ENCODE results near the gene DIP2B. TPM values are rescaled to one million over a fixed set of nuclear protein-coding genes. Genes with fewer than 3 reads are reported as not detected.

DIP2B gene
- total and polyA plus RNA-seq, 9 donors: 7.2 to 33.3 (median 19.2) TPM

DNA sequence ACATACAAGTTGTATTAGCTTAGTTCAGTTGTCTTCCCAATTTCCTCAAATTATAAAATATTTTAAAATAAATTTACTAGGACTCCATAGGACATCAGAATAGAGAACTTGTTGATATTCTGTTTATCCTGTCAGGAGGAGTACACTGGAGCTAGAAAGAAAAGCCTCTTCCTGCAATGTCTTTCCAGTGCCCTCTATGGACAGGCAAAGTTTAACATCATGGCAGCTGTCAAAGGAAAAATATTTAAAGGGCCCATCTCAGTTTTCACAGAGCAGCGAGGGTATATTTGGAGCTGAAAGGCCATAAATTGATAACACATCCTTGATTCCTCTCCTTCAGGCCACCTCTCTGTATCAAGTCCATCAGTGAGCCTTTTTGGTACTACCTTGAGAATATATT lies 19.0 kb downstream of the DIP2B start:
- intact Hi-C loops (cut with DNase I): no loop called here
- 95 to 100% (median 97%) methylated on average over 1 of the region's 1 CpG for WGBS, 3 donors
- H3K36me3 ChIP-seq: no peaks in the 10 kb centered on the region
- H3K27me3 ChIP-seq: no peaks in the 10 kb centered on the region
- no peak overlapping the region for H3K4me3 ChIP-seq
- H3K27ac ChIP-seq: no peak overlapping the region
- H3K4me1 ChIP-seq (ENCODE audit: insufficient read depth): peaks cover 17% of the 10 kb centered on the region
- no peaks in the 10 kb centered on the region for H3K9me3 ChIP-seq
- DNase-seq: no peak
- TF ChIP-seq POLR2A (IDR thresholded peaks at IDR 0.05): no peak
- TF ChIP-seq, protein P1, sequence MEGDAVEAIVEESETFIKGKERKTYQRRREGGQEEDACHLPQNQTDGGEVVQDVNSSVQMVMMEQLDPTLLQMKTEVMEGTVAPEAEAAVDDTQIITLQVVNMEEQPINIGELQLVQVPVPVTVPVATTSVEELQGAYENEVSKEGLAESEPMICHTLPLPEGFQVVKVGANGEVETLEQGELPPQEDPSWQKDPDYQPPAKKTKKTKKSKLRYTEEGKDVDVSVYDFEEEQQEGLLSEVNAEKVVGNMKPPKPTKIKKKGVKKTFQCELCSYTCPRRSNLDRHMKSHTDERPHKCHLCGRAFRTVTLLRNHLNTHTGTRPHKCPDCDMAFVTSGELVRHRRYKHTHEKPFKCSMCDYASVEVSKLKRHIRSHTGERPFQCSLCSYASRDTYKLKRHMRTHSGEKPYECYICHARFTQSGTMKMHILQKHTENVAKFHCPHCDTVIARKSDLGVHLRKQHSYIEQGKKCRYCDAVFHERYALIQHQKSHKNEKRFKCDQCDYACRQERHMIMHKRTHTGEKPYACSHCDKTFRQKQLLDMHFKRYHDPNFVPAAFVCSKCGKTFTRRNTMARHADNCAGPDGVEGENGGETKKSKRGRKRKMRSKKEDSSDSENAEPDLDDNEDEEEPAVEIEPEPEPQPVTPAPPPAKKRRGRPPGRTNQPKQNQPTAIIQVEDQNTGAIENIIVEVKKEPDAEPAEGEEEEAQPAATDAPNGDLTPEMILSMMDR (IDR thresholded peaks at IDR 0.05): no peak
- TF ChIP-seq EP300 (IDR thresholded peaks at IDR 0.05): no peak

DNA sequence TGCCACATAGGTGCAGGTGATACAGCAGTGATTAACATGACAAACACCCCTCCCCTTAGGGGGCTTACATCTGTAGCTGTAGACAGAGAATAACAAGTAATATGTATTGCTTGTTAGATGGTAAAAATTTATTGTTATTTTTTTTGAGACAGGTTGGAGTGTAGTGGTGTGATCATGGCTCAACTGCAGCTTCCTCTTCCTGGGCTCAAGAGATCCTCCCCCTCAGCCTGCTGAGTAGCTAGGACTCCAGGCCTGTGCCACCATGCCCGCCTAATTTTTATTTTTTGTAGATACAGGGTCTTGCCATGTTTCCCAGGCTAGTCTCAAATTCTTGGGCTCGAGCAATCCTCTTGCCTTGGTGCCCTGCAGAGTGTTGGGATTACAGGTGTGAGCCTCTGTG lies 19.8 kb downstream of the DIP2B start:
- H3K27me3 ChIP-seq: no peaks in the 10 kb centered on the region

DNA sequence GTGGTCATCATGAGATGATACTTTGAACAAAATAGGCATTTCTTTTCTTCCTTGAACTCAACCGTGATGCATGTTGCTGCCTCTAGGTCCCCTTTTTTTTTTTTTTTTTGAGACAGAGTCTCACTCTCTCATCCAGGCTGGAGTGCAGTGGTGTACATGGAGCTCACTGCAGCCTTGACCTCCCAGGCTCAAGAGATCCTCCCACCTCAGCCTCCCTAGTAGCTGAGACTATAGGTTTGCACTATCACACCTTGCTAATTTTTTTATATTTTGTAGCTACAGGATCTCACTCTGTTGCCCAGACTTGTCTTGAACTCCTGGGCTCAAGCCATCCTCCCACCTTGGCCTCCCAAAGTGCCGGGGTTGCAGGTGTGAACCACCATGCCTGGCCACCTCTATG lies 20.6 kb downstream of the DIP2B start:
- 91 to 99% (median 99%) methylated on average over 2 of the region's 2 CpGs for WGBS, 3 donors
- DNase-seq: no peak
- Histone ChIP-seq H3K4me1 (ENCODE audit: insufficient read depth) (peaks cover 15% of the 10 kb centered on the region), H3K27ac (no peak overlapping the region), H3K4me3 (no peak overlapping the region), H3K27me3 (no peaks in the 10 kb centered on the region), H3K36me3 (no peaks in the 10 kb centered on the region), H3K9me3 (no peaks in the 10 kb centered on the region)
- TF ChIP-seq, protein P1 (IDR thresholded peaks at IDR 0.05): no peak
- TF ChIP-seq EP300 (IDR thresholded peaks at IDR 0.05): no peak
- TF ChIP-seq POLR2A (IDR thresholded peaks at IDR 0.05): no peak
- intact Hi-C loops (cut with DNase I): no loop called here

More for the DNA sequence above, 19.8 kb downstream of the DIP2B start:
- no peak overlapping the region for H3K27ac ChIP-seq
- TF ChIP-seq, protein P1 (IDR thresholded peaks at IDR 0.05): no peak
- 94 to 97% (median 97%) methylated on average over 2 of the region's 2 CpGs for WGBS, 3 donors
- peaks cover 17% of the 10 kb centered on the region for H3K4me1 ChIP-seq (ENCODE audit: insufficient read depth)
- H3K4me3 ChIP-seq: no peak overlapping the region
- H3K9me3 ChIP-seq: no peaks in the 10 kb centered on the region
- no peak for DNase-seq
- no peaks in the 10 kb centered on the region for H3K36me3 ChIP-seq
- intact Hi-C loops (cut with DNase I): no loop called here

DNA sequence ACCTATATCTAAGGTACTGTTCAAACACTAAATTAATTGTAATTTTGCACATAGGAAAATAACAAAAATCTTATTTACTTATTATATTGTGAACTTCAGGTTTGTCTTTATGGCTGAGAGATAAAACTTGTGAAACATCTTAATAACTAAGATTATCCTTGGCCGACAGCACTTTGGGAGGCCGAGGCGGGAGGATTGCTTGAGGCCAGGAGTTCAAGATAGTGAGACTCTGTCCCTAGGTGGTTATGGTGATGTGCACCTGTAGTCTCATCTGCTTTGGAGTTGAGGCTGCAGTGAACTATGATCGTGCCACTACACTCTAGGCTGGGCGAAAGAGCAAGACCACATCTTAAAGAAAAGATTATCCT lies 22.6 kb downstream of the DIP2B start:
- intact Hi-C loops (cut with DNase I): no loop called here
- no peak overlapping the region for H3K27ac ChIP-seq
- no peaks in the 10 kb centered on the region for H3K27me3 ChIP-seq
- 83 to 94% (median 85%) methylated on average over 5 of the region's 5 CpGs for WGBS, 3 donors
- H3K4me3 ChIP-seq: no peak overlapping the region
- H3K36me3 ChIP-seq: no peaks in the 10 kb centered on the region
- TF ChIP-seq POLR2A (IDR thresholded peaks at IDR 0.05): no peak
- TF ChIP-seq, protein P1 (IDR thresholded peaks at IDR 0.05): no peak
- TF ChIP-seq EP300 (IDR thresholded peaks at IDR 0.05): no peak
- H3K9me3 ChIP-seq: no peaks in the 10 kb centered on the region
- no peak for DNase-seq
- H3K4me1 ChIP-seq (ENCODE audit: insufficient read depth): peaks cover 15% of the 10 kb centered on the region

DNA sequence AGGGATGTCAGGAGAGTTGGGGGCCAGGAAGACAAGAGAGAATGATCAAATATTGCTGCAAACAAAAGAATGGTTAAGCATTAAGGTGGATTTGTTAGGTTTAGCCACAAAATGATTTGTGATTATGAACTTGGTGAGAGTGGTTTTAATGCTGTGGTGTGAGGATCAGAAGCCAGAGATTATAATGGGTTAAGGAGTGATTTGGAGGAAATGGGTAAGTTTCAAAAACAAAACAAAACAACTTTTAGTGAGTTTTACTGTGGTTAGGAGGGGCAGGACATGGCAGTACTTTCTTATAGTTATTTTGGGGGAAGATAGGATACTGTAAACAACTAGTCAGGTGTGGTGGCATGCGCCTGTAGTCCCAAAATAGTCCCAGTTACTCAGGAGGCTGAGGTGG lies 24.0 kb downstream of the DIP2B start:
- H3K4me1 ChIP-seq (ENCODE audit: insufficient read depth): peaks cover 20% of the 10 kb centered on the region
- intact Hi-C loops (cut with DNase I): no loop called here
- TF ChIP-seq POLR2A (IDR thresholded peaks at IDR 0.05): no peak
- TF ChIP-seq EP300 (IDR thresholded peaks at IDR 0.05): no peak
- TF ChIP-seq, protein P1 (IDR thresholded peaks at IDR 0.05): no peak

More for the DNA sequence above, 24.0 kb downstream of the DIP2B start:
- 88 to 96% (median 92%) methylated on average over 1 of the region's 1 CpG for WGBS, 3 donors
- Histone ChIP-seq H3K9me3 (no peaks in the 10 kb centered on the region), H3K4me3 (no peak overlapping the region), H3K27ac (no peak overlapping the region), H3K27me3 (no peaks in the 10 kb centered on the region), H3K36me3 (no peaks in the 10 kb centered on the region)
- DNase-seq: no peak

All from ovary (tissue), 9 donors.